IPS DF 4.7 (cell line): ENCODE measurements around the gene SLC38A7.
"Not testable (repeated sequence)": the region's sequence is repeated elsewhere in the genome, so short reads cannot be mapped to it uniquely, and the experiment has no call there.

ENCODE experiments used
- DNase-seq: peaks from one replicate; pipeline ENCODE4 v3.0.0-alpha.2; 2013; ENCODE audit warnings: low spot score; ENCODE audit errors: extremely low read depth

SLC38A7 gene

DNA sequence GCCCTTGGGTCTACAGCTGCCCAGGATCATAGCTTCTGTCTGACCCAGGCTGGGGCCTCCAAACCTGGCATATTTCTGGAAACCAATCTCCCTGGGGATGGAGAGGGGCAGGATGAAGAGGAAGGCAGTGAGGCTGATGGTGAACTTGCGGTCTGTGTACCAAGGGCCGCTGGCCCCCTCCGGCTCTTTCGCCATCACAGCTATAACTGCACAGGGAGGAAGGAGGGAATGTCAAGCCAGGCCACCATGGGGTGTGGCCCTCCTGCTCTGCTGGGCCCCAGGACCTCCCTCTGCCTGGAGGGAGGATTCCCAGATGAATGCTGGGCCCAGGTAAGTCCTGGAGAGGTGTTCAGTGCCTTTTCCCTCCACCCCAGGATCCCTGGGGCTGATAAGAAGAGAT, 6.3 kb downstream of the SLC38A7 start:
- no peak for DNase-seq

- no peak for DNase-seq
Observed at GRCh38 chr16:58670946-58671583, 13.5 kb downstream of the SLC38A7 start.

DNA sequence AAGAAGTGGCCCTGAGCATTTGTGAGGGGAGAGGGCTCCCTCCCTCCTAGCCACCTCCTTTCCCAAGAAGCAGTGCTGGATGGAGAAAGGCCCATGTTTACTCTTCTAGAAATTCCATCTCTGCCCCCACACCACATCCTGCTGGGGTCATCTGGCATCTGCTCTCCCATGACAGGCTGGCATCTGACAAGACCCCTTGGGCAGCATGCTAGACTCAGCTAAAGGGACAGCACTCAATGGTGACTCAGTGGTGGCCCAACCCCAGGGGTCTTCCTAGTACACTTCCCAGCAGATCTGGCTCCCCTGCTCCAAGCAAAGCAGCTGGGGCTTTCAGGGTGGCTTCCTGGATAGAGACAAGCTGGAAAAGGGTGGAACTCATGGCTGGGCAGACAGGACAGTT, 14.4 kb downstream of the SLC38A7 start:
- no peak for DNase-seq

DNA sequence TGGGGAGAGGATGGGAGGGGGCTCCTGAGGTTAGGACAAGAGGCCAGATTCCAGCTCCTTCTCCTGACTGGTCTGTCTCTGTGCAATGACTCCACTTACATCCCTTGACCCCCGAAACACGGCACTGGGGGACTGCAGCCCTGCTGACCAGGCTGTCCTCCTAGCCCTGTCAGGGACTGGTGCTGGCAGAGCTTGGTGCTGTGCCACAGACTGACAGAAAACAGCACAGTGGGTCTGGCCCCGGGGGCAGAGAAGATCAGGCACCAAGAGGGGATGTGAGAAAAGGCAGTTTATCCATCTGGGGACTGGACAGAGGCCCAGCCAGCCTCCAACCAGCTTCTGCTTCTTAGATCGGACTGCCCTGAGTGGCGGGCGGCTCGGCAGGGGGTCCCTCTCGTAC, 19.4 kb downstream of the SLC38A7 start:
- DNase-seq: no peak

DNA sequence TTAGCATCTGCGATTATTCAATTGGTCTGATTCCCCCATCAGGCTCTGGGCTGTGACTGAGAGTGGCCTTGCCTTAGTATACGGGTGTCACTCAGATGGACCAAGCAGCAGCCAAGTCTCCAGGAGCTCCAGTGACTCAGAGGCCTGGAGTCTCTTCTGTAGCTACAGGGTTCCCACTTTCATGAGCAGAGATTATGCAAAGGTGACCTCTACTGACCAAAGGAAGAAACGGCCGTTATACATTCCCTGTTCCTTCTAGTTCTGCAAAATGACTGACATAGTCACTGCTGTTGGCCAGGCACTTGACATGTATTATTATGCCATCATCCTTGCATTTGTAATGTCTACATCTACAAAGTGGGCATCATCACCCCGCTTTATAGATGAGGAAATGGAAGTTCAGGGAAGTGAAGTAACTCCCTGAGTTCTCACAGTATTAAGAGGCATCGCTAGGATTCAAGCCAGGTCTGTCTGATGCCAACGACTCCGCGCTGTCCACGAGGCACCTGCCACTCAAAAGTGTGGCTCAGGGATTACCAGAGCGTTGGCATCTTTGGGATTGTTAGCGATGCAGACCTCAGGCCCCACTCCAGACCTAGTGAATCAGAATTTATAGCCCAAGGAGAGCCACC, 23.3 kb downstream of the SLC38A7 start:
- DNase-seq: peak; percentile 58

DNA sequence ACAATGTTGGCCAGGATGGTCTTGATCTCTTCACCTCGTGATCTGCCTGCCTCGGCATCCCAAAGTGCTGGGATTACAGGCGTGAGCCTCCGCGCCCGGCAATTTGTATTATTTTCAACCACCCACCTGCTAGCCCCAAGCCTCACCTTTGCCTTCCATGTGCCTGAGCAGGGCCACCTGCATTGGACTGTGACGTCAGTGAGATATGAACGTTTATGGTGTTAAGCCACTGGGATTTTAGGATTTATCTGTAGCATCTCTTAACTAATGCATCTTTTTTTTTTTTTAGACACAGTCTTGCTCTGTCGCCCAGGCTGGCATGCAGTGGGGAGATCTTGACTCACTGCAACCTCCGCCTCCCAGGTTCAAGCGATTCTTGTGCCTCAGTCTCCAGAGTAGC, 24.7 kb downstream of the SLC38A7 start:
- DNase-seq: not testable (repeated sequence)

DNA sequence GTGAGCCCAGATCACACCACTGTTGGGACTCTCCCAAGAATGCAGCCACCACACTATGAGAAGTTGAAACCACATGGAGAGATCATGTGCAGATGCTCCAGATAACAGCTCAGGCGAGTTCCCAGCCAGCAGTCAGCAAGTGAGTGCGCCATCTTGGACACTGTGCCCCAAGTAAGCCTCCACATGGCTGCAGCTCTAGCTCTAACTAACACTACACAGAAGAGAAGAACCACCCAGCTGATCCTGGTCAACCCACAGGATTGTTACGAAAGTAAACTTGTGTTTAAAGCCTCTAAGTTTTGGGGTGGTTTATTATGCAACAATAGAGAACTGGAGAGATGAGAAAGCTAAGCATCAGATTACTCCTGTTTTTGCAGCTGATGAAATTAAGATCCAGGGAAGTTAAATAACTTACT, 25.8 kb downstream of the SLC38A7 start:
- DNase-seq: no peak

DNA sequence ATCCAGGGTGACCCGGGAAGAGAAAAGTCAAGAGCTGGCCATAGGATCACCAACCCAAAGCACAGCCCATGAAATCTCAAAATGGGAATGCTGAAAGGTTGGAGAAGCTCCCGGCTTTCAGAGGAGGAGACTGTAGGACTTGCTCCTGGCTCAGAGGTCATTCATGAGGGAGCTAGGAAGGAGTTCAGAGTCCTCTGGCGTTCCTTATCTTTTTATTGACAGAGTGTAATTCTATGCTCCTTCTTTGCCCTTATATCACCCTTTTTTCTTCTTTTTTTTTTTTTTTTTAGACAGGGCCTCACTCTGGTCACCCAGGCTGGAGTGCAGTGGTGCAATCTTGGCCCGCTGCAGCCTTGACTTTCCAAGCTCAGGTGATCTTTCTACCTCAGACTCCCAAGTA, 27.7 kb downstream of the SLC38A7 start:
- DNase-seq: no peak

DNA sequence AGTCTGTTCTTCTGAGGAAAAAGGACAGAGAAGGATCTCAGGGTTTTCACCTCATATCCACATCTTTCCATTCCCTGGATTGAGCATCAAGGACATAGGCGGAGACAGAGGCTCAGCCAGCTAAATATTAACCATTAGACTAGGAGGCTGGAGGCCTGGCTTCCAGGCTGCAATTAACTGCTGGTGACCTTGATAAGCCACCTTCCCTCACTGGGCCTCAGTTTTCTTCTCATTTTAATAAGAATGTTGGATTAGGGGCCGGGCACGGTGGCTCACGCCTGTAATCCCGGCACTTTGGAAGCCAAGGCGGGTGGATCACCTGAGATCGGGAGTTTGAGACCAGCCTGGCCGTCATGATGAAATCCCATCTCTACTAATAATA, 29.4 kb downstream of the SLC38A7 start:
- DNase-seq: no peak

- DNase-seq: no peak
Observed at GRCh38 chr16:58654560-58655214, 29.9 kb downstream of the SLC38A7 start.

DNA sequence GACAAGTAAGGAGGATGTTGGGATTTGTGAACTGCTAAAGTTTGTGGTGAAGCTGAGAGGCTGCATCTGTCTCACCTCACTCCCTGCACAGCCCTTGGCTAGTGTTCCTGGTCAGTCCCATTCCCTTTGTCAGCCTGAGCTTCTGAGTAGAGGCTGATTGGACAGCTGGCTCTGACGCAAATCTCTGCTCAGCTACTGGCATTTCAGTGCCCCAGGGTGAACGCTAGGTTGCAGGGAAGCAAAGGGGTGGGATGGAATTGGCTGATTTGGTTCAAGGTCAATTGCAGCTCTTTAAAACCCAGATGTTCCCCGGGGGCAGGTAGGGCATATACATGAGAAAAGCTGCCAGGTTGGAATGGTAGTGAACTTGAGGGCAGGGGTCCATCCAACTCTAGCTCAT, 31.8 kb downstream of the SLC38A7 start:
- peak; percentile 64 for DNase-seq

DNA sequence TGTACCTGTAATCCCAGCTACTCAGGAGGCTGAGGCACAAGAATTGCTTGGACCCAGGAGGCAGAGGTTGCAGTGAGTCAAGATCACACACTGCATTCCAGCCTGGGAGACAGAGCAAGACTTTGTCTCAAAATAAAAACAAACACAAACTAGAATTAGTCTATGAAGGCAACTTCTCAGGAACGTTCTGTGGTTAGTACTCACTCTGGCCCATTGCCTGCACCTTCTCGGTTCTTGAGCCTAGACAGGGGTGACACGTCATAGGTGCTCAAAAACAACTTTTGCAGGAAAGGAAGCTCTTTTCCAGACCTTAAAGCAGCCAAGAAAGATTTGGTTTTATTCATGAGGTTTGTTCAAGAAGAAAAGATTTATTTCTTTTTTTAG, 32.6 kb downstream of the SLC38A7 start:
- no peak for DNase-seq

DNA sequence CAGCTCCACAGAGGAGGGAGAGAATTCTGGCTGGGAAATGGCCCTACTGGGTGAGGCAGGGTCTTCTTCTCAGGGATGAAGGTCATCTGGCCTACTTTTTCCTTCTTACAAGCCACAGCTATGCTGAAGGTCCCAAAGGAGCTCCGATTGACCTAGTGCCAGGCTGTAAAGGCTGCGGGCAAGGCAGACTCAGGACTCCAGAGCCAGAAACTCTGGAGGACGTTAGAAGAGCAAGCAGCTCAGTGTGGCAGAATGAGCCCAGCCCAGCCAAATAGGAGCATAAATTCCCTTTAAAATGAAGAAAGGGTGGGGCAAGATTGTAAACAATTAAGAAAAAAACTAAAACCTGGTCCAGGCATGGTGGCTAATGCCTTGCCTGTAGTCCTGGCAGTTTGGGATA, 34.9 kb downstream of the SLC38A7 start:
- no peak for DNase-seq

DNA sequence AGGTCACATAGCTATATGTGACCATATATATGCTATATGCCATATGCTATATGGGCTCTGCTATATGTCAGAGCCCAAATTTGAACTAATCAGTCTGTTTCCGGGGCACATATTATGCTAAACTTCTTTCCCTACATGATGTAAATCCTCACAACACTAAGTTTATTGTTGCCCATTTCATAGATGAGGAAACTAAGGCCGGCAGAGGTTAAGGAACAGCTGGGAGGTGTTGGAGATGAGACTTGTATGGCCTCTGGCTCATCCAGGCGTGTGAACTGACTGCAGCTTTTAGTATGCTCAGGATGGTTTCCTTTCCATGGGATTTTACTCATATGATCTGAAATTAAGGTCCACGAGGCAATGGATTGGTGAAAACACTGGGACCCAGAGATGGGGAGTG, 37.5 kb downstream of the SLC38A7 start:
- no peak for DNase-seq

- DNase-seq: no peak
Observed at GRCh38 chr16:58644765-58645487, 39.6 kb downstream of the SLC38A7 start.

- no peak for DNase-seq
Observed at GRCh38 chr16:58644108-58644507, 40.5 kb downstream of the SLC38A7 start.

GRCh38 chr16:58640949-58641348, 43.6 kb downstream of the SLC38A7 start:
- DNase-seq: no peak

DNA sequence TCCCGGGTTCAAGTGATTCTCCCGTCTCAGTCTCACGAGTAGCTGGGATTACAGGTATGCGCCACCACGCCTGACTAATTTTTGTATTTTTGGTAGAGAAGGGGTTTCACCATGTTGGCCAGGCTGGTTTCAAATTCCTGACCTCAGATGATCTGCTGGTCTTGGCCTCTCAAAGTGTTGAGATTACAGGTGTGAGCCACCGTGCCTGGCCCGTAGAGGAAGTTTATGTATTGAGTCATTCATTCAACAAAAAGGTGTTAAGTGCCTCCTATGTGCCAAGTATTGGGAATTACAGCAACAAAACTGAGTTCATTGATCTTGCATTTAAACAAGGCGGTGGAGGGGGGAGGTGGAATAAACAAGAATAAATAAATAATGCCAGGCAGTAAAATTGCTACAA, 44.7 kb downstream of the SLC38A7 start:
- no peak for DNase-seq

- no peak for DNase-seq
Observed at GRCh38 chr16:58639230-58639629, 45.3 kb downstream of the SLC38A7 start.

DNA sequence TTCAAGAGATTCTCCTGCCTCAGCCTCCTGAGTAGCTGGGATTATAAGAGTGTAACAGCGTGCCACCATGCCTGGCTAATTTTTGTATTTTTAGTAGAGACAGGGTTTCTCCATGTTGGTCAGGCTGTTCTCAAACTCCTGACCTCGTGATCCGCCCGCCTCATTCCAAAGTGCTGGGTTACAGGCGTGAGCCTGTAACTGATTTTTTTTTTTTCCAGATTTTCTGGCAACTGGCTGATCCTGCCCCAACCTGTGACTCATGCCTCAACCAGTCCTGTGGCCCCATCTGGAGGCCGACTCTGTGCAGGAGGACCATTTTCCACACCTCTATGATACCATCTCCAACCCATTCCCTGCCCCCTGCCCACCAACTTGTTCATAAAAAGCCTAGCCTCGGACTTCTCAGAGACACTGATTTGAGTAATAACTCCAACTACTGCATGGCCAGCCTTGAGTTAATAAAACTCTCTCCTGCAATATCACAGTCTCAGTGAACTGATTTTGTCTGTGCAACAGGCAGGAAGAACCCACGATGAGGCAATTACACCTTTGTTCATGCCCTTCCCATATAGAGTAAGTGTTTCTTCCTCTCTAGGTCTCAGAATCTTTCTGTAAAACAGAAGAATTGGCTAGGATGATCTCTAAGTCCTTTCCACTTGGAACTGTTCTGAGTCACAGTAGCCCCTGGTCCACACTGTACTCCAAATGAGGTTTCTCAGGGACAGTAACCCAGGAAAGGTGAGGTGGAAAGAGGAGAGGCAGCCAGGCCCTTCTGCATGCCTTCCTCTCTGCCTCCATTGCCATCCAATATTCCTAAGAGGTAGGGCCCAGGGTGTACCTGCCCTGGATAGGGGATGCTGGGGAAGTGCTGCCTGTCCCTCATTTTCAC, 46.2 kb downstream of the SLC38A7 start:
- DNase-seq: no peak

GRCh38 chr16:58637021-58637420, 47.5 kb downstream of the SLC38A7 start:
- DNase-seq: not testable (repeated sequence)
